ENCODE results near the gene ZNF436.
"Not testable (repeated sequence)": the region's sequence is repeated elsewhere in the genome, so short reads cannot be mapped to it uniquely, and the experiment has no call there.

ZNF436 gene

GRCh38 chr1:23383577-23384311, 14.1 kb upstream of the ZNF436 start:
- FAIRE-seq, result no peak
- no peak for TF ChIP-seq CTCF (IDR thresholded peaks at IDR 0.05; ENCODE audit: insufficient read depth, missing control alignments)
- no peak for DNase-seq (ENCODE audit: insufficient read length, low spot score)

- no peak for TF ChIP-seq CTCF (IDR thresholded peaks at IDR 0.05; ENCODE audit: insufficient read depth, missing control alignments)
- FAIRE-seq (no peak), DNase-seq (ENCODE audit: insufficient read length, low spot score) (no peak)
Measured at GRCh38 chr1:23381233-23381885, 11.7 kb upstream of the ZNF436 start.

DNA sequence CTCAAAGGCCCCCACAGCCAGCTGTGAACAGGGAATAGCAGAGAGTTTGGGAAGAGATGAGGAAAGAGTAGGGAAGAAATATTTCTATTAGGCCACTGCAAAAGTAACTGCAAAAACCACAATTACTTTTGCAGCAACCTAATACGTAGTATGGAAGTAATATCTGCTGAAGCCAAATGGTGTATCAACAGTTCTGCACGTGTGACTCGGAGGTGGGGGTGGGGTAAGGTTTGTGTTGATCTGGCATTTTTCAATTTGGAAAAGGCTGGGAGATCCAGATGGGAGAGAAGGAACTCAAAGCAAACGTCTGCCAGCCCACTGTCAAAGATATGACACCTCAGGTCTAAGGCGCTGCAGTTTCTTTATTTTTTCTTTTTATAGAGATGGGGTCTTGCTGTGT, 11.1 kb upstream of the ZNF436 start:
- TF ChIP-seq CTCF (IDR thresholded peaks at IDR 0.05; ENCODE audit: insufficient read depth, missing control alignments), result no peak
- DNase-seq (ENCODE audit: insufficient read length, low spot score), result no peak
- FAIRE-seq, result no peak

DNA sequence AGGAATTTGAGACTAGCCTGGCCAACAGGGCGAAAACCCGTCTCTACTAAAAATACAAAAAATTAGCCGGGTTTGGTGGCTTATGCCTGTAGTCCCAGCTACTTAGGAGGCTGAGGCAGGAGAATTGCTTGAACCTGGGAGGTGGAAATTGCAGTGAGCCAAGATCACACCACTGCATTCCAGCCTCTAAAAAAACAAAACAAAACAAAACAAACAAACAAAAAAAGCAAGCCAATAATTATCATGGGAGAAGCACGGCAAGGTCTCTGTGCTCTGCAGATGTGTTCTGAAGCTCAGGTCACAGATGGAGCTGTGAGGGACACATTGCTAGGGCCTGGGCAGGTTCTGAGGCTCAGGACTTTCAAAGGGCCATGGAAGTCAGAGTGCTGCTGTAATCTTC, 10.6 kb upstream of the ZNF436 start:
- not testable (repeated sequence) for DNase-seq (ENCODE audit: insufficient read length, low spot score); FAIRE-seq

DNA sequence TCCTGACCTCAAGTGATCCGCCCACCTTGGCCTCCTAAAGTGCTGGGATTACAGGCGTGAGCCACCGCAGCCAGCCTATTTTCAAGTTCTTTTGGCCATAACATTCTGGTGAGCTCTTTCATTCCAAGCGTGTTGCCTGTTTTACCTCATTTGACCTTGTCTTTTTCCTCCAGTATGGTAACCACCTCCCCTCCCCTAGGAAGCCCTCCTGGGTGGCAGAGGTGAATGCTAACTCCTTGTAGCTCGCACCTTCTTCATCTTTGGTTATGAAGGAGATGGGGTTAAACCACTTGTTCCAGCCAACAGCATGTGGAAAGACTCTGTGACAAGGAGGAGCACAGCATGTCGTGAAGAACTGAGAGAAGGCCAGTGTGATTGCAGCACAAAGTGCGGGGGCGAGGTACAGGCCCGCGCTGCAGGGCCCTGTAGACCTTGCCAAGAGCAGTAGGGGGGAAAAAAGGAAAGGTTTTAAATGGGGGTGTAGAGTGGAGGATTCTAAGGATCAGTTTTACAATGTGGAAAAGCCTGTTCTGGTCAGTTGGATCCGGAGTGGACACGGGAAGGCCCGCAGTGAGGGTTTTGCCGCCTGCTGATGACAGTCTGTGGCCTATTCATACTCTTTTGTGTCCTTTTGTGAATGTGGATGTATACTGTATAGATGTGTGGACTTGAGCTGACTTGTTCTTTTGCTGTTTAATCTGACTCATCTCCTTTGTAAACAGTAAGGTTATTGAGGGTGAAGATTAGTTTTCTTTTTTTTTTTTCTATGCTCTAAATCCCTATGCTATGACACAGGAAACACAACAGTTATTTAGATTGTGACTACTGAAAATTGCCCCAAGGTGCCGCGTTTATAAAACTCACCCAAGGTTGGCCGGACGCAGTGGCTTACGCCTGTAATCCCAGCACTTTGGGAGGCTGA, 7.5 kb upstream of the ZNF436 start:
- no peak for FAIRE-seq
- no peak for TF ChIP-seq CTCF (IDR thresholded peaks at IDR 0.05; ENCODE audit: insufficient read depth, missing control alignments)
- no peak for DNase-seq (ENCODE audit: insufficient read length, low spot score)

GRCh38 chr1:23374079-23374735, 4.6 kb upstream of the ZNF436 start:
- FAIRE-seq; DNase-seq (ENCODE audit: insufficient read length, low spot score): not testable (repeated sequence)

GRCh38 chr1:23371987-23372880, 2.6 kb upstream of the ZNF436 start:
- no peak for TF ChIP-seq CTCF (IDR thresholded peaks at IDR 0.05; ENCODE audit: insufficient read depth, missing control alignments)
- no peak for DNase-seq (ENCODE audit: insufficient read length, low spot score)
- no peak for FAIRE-seq

Data from D721Med (cell line).